Cerebellar cortex (tissue), 1 donor: ENCODE results near the gene PLA2G3.
A peak's percentile ranks its signal among the peaks of the same experiment; 100 is the strongest.
"Not testable (repeated sequence)": the region's sequence is repeated elsewhere in the genome, so short reads cannot be mapped to it uniquely, and the experiment has no call there.

Source experiments
- DNase-seq: peaks from one replicate; pipeline ENCODE4 v3.0.0-alpha.2; 2015; ENCODE audit warnings: low spot score

Gene PLA2G3, protein sequence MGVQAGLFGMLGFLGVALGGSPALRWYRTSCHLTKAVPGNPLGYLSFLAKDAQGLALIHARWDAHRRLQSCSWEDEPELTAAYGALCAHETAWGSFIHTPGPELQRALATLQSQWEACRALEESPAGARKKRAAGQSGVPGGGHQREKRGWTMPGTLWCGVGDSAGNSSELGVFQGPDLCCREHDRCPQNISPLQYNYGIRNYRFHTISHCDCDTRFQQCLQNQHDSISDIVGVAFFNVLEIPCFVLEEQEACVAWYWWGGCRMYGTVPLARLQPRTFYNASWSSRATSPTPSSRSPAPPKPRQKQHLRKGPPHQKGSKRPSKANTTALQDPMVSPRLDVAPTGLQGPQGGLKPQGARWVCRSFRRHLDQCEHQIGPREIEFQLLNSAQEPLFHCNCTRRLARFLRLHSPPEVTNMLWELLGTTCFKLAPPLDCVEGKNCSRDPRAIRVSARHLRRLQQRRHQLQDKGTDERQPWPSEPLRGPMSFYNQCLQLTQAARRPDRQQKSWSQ

DNA sequence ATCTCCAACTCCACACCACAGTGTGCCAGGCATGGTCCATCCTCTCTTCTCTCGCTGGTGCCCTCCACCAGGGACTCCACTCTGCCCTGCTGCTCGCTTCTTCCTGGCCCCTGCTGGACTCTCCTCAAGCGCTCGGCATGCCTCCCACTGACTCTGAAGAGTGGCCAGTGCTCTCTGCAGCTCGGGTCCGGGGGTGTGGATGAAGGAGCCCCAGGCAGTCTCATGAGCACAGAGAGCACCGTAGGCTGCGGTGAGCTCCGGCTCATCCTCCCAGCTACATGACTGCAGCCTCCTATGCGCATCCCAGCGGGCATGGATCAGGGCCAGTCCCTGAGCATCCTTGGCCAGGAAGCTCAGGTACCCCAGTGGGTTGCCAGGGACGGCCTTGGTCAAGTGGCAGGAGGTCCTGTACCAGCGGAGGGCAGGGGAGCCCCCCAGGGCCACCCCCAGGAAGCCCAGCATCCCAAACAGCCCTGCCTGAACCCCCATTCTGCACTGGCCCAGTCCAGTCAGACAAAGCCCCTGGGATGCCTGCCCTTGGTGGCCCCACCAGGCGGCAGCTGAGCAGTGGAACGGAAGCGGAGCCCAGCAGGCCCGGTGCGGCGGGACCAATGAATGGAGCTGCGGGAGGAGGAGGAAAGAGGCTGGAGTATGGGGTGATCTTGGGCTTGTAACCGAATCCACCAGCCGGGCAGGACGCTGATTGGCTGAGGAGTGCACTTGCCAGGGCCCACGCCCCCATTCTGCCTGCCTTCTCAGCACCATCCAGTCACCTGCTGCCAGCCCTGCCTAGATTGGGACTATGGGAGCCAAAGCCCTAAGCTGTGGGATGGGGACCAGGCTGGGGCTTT, at the start of gene PLA2G3:
Gene PLA2G3 (minus strand): TSS at position 643 of the 851 bp plus-strand sequence. CDS start 154 bp downstream, at position 489.
- peak; percentile 68 for DNase-seq

DNA sequence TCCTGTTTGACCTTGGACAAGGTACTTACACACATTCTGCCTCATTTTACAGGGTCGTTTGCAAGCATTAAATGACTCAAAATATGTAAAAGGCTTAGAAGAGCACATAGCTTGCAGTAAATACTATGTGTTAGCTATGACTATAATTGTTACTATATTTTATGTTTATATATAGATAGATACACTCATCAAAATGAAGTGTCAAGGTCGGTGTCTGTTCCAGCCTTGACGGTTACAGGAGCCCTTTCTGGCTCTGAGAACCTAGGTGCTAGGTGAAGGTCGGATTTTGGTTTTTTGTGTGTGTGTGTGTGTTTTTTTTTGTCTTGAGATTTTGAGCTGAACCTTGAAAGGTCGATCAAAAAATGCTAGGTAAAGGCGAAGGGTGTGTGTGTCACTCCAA, 47.3 kb upstream of the PLA2G3 start:
- no peak for DNase-seq

DNA sequence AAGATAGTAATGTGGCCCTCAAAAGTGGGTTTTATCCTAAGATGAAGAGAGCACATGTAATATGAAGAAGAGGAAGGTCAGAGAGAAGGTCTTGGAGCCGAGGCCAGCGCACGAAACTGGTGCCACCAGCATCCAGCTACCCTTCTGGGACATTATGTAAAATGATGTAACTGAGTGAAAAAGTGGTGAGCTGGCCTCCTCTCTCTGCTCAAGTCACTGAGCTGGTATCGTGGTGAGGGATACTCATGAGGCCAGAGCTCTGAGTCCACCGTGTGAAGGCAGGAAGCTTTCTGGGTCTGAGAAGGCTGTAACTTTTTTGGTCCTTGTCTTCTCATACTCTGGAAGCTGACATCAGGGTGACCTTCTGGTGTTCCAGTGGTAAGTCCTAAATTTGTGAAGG, 44.7 kb upstream of the PLA2G3 start:
- DNase-seq: no peak

DNA sequence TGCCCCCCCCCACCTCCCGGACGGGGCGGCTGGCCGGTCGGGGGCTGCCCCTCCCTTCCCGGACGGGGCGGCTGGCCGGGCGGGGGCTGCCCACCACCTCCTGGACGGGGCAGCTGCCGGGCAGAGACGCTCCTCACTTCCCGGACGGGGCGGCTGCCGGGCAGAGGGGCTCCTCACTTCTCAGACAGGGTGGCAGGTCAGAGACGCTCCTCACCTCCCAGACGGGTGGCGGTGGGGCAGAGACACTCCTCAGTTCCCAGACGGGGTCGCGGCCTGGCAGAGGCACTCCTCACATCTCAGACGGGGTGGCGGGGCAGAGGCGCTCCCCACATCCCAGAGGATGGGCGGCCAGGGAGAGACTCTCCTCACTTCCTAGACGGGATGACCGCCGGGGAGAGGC, 43.7 kb upstream of the PLA2G3 start:
- DNase-seq: no peak

DNA sequence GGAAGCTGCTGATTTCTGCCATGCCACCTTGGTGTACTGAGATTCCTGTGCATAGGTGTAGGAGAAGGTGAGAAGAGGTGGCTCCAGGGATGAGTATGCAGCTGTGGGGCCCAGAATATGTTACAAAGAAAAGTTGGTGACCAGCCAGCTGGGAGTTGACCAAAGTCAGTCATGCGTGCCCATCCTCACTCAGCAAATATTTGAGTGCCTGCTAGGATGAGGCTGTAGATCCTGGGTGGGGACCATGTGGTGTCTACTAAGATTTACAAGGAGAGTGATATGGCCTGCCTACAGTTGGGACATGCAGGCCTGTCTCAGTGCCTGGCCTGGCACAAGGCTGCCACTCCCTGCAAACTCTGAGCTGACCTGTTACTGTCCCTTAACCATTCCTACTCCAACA, 39.0 kb upstream of the PLA2G3 start:
- no peak for DNase-seq

DNA sequence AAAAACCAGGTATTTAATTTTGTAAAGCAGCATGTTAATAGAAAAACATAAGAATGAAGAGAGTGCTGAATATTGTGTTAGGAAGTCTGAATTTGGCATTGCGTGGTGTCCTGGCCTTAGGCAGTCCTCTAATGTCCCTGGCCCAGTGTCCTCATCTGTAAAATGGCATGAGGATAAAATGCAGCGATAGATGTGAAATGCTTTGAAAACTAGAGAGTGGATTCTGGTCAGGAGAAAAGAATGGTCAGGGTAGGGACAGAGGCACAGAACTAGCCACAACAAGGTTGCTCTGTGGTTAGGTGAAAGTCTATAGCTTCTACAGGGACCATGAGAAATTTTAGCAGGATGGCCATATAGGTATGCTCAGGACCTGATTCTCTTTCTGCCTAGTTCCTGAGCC, 38.6 kb upstream of the PLA2G3 start:
- DNase-seq: no peak

DNA sequence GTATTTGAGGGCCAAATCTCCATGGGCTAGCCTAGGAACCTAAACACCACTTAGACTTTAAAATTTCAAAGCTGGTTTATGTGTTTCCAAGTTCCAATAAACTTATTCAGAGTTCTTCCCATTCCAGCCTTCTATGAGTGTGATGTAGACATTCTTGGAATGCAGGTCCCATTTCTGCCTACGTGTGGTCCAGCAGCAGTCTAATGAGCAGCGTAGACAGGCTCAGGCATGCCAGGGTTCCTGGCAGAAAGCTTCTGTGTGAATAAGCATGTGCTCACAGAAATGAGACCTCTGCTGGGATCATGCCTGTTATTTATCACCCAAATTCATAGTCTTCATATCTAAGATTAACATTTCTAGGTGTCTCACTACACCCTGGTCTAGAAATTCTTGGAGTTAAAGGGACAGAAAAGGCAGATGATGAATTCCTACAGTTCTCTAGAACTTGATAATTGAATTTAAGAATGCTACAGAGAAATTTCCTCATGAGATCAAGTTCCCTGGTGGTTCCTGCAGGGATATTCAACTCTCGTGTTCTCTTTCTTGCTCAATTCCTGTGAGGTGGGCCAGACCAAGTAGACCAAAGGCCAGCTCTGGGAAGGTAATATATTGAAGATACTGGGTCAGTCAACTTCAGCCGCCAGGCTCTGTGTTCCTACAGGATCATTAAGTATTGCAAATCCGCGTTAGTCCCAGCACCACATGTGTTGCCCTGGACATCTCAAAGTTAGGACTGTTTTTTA, 37.3 kb upstream of the PLA2G3 start:
- DNase-seq: no peak

DNA sequence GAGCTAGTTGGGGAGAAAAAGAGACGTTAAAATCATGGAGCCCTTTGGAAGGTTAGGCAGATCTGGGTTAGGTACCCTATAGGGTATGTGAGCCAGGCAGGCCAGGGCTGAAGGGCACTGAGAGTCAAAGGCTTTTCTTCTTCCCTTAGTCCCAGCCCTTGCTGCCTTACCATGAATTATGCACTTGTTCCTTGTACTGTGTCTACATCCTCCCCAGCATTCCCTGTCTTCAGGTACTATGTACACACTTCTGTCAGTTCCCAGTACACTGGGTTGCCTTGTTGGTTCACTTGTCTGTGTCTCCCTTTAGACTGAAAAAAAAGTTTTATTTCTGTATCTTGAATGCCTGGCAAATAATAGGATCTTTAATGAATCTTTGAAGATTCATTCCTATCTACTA, 36.6 kb upstream of the PLA2G3 start:
- DNase-seq: no peak

DNA sequence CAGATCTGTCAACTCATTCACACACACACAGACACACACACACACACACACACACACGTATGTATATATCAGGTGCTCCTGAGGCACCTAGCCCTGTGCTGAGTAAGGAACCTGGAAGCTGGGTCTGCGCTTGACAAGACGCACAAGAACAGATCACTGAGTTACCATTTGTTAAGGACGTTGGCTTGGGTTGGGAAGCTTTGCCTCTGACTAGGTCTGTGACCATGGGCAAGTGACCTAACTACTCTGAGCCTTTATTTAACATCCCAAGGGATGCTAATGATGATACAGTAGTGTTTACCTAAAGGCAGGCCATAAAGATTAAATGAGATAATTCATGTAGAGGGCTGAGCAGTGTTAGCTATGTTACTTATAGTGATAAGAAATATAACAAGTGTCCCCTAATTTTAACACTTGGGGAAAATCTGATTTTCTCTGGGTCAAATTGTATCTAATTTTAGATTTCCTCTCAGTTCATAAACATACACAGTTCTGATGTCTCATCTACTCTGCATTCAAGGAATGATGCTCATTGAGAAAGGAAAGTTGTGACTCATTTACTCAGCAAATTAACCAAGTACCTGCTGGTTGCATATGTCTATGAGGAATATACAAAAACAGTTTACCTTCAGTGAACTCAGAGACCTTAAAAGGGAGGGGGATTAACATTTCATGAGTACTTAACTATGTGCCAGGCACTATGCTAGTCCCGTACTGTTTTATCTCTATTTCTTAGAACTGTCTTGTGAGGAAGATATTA, 33.3 kb upstream of the PLA2G3 start:
- no peak for DNase-seq

DNA sequence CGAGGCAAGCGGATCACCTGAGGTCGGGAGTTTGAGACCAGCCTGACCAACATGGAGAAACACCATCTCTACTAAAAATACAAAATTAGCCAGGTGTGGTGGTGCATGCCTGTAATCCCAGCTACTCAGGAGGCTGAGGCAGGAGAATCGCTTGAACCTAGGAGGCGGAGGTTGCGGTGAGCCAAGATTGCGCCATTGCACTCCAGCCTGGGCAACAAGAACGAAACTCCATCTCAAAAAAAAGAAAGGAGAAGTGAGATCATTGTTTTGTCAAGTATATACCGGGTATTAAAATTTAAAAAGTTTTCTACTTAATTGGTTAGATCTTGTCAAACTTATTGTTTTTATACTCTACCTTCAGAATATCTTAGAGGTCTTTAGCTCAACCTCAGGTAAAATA, 31.4 kb upstream of the PLA2G3 start:
- not testable (repeated sequence) for DNase-seq

DNA sequence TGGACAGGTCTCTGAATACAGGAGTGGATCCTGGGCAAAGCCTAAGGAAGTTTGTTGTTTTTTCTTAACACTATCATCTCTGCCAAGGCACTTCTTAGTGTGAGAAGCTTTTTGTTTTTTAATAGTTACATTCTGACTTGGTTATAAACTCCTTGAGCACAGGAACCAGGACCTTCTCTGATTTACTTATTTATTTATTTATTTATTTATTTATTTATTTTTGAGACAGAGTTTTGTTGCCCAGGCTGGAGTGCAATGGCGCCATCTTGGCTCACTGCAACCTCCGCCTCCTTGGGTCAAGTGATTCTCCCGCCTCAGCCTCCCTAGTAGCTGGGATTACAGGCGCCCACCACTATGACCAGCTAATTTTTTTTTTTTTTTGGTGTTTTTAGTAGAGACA, 30.7 kb upstream of the PLA2G3 start:
- DNase-seq: no peak

DNA sequence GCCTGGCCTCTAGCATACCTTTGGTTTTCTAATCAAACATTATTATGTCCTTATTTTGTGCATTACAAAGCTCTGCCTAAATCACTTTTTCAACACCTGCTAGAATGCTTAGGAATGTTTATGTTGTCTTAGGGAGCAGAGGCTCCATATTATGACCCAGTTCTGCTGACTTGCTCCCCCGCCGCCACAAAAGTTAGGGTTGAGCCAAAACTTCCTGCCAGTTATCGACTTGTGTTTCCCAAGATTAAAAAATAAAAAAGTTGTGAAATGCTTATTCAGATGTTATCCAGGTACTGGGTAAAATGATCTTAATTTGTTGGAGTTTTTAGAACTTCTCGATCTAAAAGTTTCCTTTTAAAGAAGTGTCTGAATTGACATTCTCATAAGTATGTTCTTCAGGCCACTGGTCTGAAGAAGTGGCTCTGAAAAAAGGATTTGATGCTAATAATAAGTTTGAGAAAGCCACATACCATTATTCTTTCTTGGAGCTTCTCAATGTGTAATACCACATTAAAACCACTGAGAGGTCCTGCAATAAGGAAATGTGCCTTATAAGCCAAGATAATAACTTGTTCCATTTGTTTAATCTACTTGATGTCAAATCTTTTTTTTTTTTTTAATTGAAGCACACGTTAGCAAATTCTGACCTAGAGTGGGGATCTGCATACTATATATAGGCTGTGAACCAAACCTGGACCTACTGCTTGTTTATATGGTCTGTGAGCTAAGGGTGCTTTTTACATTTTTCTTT, 21.9 kb upstream of the PLA2G3 start:
- no peak for DNase-seq

DNA sequence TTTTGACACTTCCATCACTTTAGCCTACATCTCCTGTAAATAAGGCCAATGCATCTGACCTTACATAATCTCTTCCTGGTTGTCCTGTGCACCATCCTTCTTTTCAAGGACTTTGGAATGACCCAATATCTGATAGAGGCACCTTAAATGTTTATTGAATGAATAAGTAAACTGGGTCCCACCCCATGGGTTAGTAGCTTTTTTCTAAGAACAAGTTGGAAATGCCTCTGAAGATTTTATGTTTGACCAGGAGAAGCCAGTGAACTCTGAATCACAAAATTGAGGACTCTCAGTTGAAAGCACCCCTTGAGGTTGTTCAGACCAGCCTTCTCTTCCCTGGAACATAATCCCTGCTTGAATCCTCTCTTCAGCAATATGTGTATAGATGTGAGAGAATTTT, 21.1 kb upstream of the PLA2G3 start:
- DNase-seq: no peak

DNA sequence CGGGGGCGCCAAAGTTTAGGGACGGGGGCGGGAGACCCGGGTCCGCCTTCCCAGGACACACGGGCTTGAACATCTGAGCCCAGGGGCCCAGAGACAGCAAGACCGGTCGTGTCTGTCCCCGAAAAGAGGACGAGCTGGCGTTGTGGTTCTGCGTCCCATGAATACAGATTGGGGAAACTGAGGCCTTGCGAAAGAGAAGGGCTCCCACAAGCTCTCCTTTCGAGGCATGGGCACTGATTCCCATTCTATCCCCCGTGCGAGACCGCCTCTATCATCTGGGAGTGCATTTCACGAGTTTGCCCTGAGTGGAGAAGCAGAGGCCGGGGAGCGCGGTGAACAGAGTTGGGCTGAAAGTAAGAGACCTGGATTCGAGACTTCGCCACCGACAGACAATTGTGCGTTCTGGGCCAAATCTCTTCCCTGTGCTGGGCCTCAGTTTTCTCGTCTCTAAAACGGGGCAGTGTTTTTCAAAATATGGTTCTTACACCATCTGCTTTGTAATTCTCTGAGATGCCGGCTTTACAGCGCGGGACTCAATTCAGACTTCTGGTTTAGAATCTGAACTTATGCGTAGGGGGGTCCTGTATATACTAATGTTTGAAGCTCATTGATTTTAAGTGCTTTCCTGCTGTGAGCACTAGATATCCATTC, 20.1 kb upstream of the PLA2G3 start:
- DNase-seq: peak; percentile 36

DNA sequence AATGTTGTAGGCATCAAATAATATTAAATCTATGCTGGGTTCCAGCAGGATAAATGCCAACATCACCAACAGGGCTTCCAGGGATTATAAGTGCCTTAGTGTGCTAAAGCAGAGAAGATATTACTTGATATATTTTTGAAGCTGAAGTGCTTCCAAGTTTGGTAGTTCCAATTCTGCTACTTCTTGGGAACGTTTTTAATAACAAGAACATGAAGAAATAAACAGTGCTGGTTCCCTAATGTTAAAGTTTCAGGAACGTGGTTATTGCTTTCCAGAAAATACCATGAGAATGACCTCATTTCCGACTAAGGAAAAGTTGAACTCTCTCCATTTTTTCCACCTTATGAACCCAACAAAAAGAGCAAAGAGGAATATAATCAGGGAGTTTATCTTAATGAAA, 15.1 kb upstream of the PLA2G3 start:
- DNase-seq: no peak

DNA sequence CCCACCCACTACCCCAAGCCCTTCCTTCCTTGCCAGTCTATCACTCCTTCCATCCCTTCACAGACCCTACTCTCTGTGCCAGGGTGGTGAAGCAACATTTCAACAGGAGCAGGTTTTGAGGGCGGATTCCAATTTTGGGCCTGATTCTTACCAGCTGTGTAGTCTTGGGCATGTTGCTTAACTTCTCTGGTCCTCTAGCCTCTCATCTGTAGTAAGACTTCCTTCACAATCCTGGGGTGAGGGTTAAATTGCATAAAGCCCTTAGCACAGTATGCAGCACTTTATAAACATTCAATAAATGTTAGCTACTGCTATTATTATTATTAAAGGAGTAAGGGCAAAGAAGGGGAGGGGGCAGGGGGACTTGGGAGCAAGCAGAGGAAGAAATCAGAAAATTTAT, 14.7 kb upstream of the PLA2G3 start:
- DNase-seq: no peak

DNA sequence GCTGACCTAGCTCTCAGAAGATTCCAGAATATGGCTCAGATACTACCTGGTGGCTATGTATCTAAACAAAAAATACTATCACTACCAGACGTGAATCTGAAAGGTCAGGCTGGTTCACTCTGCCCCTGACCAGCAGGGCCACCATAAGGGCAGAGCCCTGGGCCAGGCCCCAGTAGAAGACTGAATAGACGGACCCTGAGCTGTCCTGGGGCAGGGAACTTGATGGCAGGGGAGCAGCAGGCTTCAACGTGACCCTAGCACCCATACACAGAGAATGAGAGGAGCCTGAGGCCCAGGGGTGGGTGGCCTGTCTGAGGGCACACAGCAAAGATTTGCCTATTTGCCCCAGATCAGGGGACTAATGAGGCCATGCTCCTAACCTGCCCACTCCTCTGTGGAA, 13.0 kb upstream of the PLA2G3 start:
- no peak for DNase-seq

DNA sequence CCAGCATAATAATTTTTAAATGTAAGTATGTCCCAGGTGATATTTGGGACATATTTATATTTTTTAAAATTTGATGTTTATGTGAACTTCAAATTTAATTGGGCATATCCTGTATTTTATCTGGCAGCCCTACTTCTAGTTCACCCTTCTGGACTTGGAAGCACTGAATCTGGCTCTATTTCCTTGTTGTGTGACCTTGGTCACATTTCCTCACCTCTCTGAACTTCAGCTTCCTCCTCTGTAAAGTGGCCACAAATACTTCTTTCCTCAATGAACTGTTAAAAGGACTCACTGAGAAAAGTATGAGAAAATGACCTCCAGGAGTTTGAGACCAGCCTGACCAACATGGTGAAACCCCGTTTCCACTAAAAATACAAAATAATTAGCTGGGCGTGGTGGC, 11.6 kb upstream of the PLA2G3 start:
- DNase-seq: no peak

DNA sequence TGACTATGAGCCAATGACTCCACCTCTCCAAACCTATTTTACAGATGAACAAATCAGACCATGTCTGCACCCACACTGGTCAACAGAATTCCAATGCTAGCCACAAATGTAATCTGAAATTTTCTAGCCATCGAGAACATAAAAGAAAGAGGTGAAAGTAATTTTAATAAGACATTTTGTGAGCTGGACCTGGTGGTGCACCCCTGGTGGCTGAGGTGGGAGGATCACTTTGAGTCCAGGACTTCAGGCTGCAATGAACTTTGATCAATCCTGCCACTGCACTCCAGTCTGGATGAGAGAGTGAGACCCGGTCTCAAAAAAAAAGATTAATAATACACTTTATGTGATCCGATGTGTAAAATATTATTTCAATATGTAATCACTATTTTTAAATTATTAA, 10.3 kb upstream of the PLA2G3 start:
- DNase-seq: no peak

DNA sequence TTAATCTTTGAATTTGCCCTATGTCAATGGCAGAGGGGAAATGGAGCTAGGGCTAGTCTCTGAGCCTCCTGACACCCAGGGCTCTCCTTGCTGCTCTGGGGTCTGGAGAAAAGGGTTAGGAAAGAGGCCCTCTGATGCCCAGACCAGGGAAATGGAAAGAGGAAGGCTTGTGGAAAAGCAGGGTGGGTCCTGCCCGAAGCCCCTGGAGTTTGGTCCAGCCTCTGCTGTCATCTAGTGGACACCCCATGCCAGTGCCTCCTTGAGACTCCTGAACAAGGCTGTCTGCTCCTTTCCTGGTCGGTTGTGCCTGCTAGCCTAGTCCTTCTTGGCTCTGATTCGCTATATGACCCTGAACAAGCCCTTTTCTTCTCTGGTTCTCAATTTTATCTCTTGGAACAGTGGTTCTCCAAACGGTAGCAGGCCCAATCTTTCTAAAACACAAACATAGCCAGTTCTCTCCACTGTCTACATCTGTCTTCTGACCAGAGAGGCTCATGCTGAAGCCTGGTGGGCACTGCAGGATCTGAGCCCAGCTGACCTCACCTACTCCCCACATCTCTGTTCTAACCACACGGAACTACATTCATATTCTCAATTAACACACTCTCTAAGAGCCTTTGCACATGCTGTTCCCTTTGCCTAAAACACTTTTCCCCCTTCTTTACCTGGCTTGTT, 8.8 kb upstream of the PLA2G3 start:
- DNase-seq: peak; percentile 88
